PC-9 (cell line): Measurements from ENCODE around the gene KRTAP4-11.

ENCODE experiments used
- CTCF ChIP-seq: fragments of 200-600 bp; sonication (generic); conservative IDR thresholded peaks from 2 replicates; pipeline ENCODE4 v1.6.1; 2017; ENCODE audit warnings: mixed run types, antibody characterized with exemption, mild to moderate bottlenecking, moderate library complexity
- EZH2 ChIP-seq: fragments of 200-600 bp; sonication (generic); IDR thresholded peaks from 2 replicates; pipeline ENCODE4 v1.8.0; 2017; ENCODE audit warnings: antibody characterized with exemption, low read depth

GRCh38 chr17:41107941-41108450 is 10.2 kb downstream of the KRTAP4-11 start:
- TF ChIP-seq CTCF (no peak), EZH2 (no peak)
